Keratinocyte (primary cell): ENCODE measurements around the gene RXRA.

Experiments used
- CTCF ChIP-seq, 3 experiments: IDR thresholded peaks in 1 of 3; conservative IDR thresholded peaks in 1 of 3; optimal IDR thresholded peaks in 1 of 3; 2 replicates in 2 of 3; 3 replicates in 1 of 3; pipeline versions ENCODE3 to v1.5.1; 2011; ENCODE audit warnings: low read length in 3 of 3, mild to moderate bottlenecking in 3 of 3, moderate library complexity in 2 of 3, control low read depth in 1 of 3, inconsistent platforms in 1 of 3; ENCODE audit not compliant: insufficient read depth in 2 of 3; ENCODE audit errors: extremely low read depth in 1 of 3
- EZH2 ChIP-seq: IDR thresholded peaks from one replicate; pipeline ENCODE4 v1.6.1; 2012; ENCODE audit warnings: inconsistent platforms, mild to moderate bottlenecking, low read length, moderate library complexity

DNA sequence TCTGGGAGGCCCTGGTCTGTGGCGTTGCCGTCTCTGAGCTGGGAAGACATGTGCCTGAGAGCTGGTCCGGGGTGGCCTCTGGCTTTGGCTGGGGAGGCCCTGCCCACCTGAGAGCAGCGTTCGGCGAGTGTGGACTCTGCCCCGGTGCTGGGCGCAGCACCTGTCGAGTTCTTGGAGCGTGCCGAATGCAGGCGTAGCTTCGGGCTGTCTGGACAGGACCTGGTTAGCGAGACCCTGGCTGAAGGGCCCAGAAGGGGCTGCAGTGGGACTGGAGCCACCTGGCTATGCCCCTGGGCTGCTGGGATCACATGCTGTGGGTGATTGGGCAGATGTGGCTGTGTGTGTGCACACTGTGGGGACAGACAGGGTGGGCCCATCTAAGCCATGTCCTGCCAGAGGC, 56.5 kb downstream of the RXRA start:
- TF ChIP-seq CTCF (optimal IDR thresholded peaks at IDR 0.05 in 1 of 3, IDR thresholded peaks at IDR 0.05 in 1 of 3, conservative IDR thresholded peaks at IDR 0.05 in 1 of 3; ENCODE audit: extremely low read depth in 1 of 3, insufficient read depth in 2 of 3, low read length in 3 of 3): no peak
- TF ChIP-seq EZH2: no peak
